ENCODE results near the gene CSRNP3.

CSRNP3 gene

GRCh38 chr2:165593081-165593480, 123.6 kb downstream of the CSRNP3 start:
- no peak for DNase-seq

- no peak for DNase-seq
These were observed 124.9 kb downstream of the CSRNP3 start for GRCh38 chr2:165594231-165594934.

DNA sequence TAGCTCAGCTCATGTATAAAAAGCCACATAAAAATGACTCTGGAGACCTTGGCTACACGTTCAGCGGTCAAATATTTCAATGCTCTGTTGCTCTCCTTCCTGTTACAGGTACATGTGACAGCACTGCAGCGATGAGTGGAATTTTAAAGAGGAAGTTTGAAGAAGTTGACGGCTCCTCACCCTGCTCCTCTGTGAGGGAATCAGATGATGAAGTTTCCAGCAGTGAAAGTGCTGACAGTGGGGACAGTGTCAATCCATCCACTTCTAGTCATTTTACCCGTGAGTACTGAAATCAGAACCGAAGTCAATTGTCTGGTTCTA, 125.4 kb downstream of the CSRNP3 start:
- DNase-seq, result peak in 1 of 2 donors; percentile 21

DNA sequence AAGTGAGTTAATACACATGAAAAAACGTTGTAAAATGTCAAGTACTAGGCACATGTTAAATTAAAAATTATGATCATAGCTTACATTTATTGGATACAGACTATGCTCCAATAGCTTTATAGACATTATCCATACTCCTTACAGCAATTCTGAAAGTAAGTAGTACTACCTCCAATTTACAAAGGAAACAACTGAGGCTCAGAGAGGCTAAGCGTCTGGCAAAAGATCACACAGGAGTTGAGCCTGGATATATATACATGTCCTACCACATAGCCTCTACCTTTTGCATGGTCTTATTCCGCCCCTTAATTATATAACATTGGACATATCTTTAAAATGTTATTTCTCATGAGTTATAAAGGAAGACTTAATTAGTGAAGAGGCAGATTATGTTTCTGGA, 127.3 kb downstream of the CSRNP3 start:
- no peak for DNase-seq

DNA sequence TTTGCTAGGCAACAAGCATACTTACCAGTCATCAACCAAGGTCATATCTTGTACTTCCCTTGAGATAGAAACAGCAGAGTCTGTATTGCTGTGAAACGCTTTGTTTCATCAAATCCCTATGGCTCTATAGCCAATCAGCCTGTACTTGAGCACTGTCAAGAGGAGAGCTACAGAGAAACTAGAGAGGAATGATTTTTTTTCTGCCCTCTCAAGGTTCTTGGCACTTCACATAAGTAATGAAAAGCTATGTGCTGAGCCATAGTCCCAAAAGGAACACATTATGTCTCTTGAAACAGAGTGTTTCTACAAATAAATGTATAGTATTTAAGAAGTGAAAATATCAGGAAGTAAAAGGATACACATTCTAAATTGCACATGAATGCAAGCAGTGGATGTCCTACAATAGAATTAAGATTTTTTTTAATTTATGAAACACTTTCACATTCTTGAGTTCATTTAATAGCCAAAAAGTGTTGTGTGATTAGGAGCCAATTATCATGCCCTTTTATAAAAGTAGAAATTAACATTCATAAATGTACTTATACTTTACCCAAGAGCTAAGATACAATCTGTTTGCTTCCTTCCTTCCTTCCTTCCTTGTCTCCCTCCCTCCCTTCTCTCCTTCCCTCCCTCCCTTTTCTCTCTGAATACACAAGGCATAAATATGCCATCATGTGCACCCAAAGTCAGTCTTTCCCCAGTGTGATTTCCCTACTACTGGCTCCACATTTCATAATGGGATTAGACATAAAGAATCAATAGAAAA, 131.8 kb downstream of the CSRNP3 start:
- no peak for DNase-seq

DNA sequence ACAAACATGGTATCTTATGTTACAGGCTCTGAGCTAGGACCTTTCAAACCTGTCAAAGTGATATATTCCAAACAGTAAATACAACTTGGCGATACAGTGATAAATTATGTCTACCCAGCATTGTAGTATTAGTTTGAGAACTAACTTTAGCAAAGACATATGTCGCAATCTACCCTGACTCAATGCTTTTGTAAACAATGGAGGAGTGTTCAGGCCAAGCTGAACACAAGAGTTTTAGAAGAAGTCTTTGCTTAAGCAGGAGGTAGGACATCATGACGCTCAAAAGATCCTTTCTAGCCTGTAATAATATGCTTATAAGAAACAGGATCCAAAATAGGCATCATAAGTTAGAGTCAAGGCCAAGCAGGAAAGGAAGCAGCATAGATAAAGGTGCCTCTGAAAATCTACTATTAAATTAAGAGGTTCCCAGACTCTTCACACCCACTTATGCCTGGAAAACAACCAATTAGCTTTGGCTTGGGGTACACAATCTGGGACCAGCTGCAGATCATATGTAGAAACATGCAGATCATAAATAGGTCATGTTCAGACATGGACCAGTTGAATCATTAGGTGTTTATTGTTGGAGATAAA, 132.5 kb downstream of the CSRNP3 start:
- DNase-seq, result no peak

DNA sequence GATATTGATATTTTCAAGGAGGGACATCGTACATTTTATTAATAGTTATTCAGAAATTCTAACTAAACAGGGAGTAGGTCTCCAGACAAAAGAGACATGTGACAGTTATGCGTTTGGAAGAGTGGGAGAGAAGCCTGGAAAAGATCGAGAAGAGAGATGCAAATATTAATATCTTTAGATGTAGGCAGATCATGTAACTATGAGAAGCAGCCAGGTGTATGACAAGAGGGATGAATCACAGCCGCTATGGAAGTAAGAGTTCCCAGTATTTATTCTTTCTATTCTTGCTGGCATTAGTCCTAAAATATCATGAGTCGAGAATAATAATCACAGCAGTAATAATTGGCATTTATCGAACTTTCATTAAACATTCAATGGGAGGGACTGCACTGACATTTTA, 140.2 kb downstream of the CSRNP3 start:
- no peak for DNase-seq

DNA sequence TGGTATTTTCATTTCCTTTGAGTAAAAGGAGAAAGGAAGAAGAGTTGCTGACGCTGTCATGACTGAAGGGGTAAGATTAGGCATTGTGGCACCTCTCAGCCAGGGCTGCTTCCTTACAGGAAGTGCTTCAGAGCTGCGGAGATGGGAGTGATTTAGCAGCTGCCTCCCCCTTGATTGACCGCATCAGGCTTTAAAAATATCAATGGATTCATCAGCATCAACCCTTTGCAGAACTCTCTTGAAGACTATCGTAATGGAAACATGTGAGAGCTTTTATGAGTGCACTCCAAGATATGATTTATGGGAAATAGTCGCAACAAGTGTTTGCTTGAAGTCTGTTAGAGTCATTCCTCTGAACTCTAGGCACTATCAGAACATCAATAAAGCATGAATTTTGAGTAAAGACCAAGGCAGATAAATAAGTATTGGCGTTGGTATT, 141.1 kb downstream of the CSRNP3 start:
- DNase-seq, result peak in 1 of 2 donors; percentile 2

DNA sequence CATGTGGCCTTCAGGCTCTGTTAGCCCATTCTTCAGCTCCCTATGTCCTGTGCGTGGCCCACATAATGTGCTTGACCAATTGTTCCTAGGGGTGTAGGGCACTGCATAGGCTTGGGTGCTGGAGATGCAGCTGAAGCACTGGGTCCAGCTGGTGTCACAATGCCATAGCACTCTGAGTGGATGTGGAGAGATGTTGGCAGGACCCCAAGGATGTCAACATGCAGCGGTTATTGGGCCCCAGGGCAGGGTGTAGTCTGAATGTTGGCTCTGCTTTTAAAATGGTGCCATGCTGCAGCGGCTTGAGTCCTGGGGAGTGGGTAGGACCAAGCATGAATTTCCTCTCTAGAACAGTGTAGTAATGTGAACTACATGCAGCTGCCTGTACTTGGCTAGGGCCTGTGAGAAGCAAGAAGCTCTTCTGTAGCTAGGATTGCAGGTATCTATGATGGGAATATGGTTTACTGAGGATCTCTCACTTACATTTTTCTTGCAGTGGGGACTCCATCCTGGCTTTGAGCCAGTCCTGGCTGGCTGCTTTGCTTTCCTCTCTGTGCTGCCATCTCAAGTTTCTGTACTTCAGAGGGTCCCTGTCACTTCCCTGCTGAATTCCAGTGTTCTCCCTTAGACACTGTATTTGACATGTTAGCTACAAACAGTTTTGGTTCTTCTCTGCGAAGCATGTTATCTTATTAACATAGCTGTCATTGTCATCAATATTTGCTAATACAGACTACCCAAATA, 148.4 kb downstream of the CSRNP3 start:
- DNase-seq, result no peak

- DNase-seq, result no peak
These were observed 149.3 kb downstream of the CSRNP3 start for GRCh38 chr2:165618806-165619205.

- no peak for DNase-seq
These were observed 151.6 kb downstream of the CSRNP3 start for GRCh38 chr2:165621086-165621560.

DNA sequence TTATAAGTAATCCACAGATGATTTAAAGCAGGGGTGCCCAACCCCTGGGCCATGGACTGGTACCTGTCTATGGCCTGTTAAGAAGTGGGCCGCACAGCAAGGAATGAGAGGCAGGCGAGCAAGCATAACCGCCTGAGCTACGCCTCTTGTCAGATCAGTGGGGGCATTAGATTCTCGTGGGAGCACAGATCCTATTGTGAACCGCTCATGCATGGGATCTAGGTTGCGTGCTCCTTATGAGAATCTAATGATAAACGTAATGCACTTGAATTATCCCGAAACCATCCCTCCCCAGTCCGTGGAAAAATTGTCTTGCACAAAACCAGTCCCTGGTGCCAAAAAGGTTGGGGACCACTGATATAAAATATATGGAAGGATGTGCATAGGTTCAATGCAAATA, 153.7 kb downstream of the CSRNP3 start:
- no peak for DNase-seq

GRCh38 chr2:165623783-165624469, 154.4 kb downstream of the CSRNP3 start:
- no peak for DNase-seq

DNA sequence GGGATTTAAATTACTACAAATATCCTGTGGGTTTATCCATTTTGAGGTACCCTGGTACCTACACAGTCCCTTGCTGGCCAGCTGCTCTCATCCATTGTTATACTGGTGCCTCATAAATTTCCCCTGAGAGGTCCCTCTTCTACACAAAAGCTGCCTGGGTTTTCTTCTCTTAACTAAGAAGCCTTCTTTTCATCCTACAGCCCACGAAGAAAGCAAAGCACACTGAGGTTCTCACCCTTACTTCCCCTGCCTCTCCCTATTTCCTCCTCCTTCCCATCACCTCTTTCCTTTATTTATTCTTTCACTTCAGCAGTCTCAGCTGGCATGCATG, 154.9 kb downstream of the CSRNP3 start:
- no peak for DNase-seq

GRCh38 chr2:165627470-165627869, 158.0 kb downstream of the CSRNP3 start:
- no peak for DNase-seq

DNA sequence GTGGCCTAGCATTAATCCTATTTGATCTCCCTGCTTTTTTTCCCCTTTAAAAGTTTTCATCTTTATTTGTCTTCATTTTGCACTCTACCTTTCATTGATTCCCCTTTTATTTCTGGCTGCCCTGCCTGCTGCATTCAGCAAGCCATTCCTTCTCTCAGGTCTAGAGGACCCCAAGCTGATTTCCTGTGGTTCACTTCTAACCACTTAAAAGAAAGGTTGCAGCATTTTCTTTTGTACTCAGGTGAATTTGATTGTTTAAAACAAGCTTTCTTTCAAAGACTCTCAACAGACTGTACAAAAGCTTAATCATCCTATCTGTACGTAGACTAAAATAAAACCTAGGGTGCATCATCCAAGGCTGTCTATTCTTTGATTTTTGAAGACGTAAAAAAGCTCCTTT, 160.3 kb downstream of the CSRNP3 start:
- DNase-seq, result no peak

DNA sequence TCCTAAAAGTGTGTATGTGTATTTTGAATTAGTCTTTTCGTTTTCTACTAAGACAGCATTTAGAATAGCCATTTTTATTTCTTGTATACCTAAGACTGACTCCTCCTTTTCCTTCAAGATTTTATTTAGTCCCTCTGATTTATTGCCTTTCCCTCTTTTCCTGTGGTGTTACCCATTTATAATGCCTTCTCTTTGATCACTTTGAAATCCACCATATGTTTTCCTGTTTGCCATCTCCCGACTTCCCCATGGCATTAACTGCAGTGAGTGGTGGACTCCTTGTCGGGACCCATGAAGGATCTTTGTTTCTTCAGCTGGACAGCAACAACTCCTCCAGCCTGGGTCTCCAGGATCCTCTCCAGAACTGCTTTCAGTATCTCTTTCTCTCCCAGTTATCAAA, 160.7 kb downstream of the CSRNP3 start:
- no peak for DNase-seq

- no peak for DNase-seq
These were observed 161.6 kb downstream of the CSRNP3 start for GRCh38 chr2:165631089-165631488.

DNA sequence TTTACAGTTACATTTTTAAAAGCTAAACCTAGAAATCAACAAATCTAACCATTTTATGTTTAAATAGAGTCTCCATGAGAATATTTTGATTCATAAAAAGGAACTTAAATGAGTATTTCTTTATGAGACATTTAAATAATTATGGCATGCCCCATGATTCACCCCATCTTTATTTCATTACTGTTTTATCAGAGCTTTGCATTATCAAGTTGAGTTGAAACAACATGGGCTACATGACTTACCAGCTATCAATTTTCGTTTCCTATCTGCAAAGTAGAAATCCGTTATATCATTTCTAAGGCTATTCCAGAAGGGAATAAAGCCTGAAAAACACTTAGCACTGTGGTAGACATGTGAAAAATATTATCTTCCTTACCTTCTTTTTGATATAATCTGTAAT, 163.1 kb downstream of the CSRNP3 start:
- DNase-seq, result no peak

GRCh38 chr2:165633431-165633830, 163.9 kb downstream of the CSRNP3 start:
- DNase-seq, result no peak

GRCh38 chr2:165634282-165634681, 164.8 kb downstream of the CSRNP3 start:
- no peak for DNase-seq

DNA sequence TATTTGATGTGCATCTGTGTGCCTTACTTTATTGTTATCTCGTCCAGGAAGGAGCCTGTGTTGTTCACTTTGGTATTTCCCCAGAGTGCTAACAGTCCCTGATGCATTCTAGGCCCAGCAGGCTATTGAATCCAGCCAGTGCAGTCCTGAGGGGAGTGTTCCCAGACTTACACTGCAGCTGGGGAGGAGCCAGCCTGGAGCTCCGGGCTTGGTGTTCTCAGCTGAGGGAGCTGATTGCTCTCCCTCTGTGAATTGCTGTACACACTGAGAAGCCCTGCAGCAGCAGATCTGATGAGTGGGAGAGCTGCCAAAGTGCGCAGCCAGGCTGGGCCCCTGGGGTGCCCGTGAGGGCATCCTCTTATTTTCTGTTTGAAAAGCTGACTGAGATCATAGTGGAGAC, 165.4 kb downstream of the CSRNP3 start:
- DNase-seq, result no peak

- no peak for DNase-seq
These were observed 166.0 kb downstream of the CSRNP3 start for GRCh38 chr2:165635532-165635931.

Data from CD4-positive, alpha-beta T cell treated with Interleukin-4 for 1 hour (primary cell).